SK-N-SH treated with all-trans-retinoic acid at 6 μM for 48 hours (cell line): ENCODE results near the gene SDR42E2.

Experiments used
- ARNTL ChIP-seq: fragments of 450-650 bp; formaldehyde crosslinking; IDR thresholded peaks from 2 replicates; pipeline ENCODE4 v1.5.0; 2020; ENCODE audit warnings: low read depth, mild to moderate bottlenecking, moderate library complexity, borderline replicate concordance
- BACH2 ChIP-seq: fragments of 250-450 bp; sonication (Bioruptor Pico); IDR thresholded peaks from 2 replicates; pipeline ENCODE4 v1.9.0; 2021; ENCODE audit warnings: mild to moderate bottlenecking, borderline replicate concordance
- ISL1 ChIP-seq: fragments of 250-450 bp; sonication (Bioruptor Pico); IDR thresholded peaks from 2 replicates; pipeline ENCODE4 v2.1.2; 2022; ENCODE audit warnings: mild to moderate bottlenecking, moderate library complexity
- OSR1 ChIP-seq: fragments of 250-450 bp; sonication (Bioruptor Pico); IDR thresholded peaks from 2 replicates; pipeline ENCODE4 v1.8.0; 2022; ENCODE audit warnings: moderate library complexity, mild to moderate bottlenecking, inconsistent platforms
- RARB ChIP-seq: fragments of 250-450 bp; sonication (Bioruptor Pico); IDR thresholded peaks from 2 replicates; pipeline ENCODE4 v1.8.0; 2021; ENCODE audit warnings: mild to moderate bottlenecking, moderate library complexity
- TCF4 ChIP-seq: fragments of 250-450 bp; sonication (Bioruptor Pico); IDR thresholded peaks from 2 replicates; pipeline ENCODE4 v1.8.0; 2021; ENCODE audit warnings: mild to moderate bottlenecking, moderate library complexity, borderline replicate concordance
- TOX ChIP-seq: fragments of 250-450 bp; sonication (Bioruptor Pico); IDR thresholded peaks from 2 replicates; pipeline ENCODE4 v1.8.0; 2021; ENCODE audit warnings: mild to moderate bottlenecking, moderate library complexity, borderline replicate concordance
- TSHZ2 ChIP-seq: fragments of 250-450 bp; sonication (Bioruptor Pico); IDR thresholded peaks from 2 replicates; pipeline ENCODE4 v1.5.0; 2020; ENCODE audit warnings: mild to moderate bottlenecking, moderate library complexity
- ZC3H10 ChIP-seq: fragments of 250-450 bp; sonication (Bioruptor Pico); IDR thresholded peaks from 2 replicates; pipeline ENCODE4 v1.5.1; 2021; ENCODE audit warnings: mild to moderate bottlenecking, moderate library complexity
- ZFP3 ChIP-seq: fragments of 250-450 bp; sonication (Bioruptor Pico); IDR thresholded peaks from 2 replicates; pipeline ENCODE4 v1.5.0; 2020; ENCODE audit warnings: mild to moderate bottlenecking, moderate library complexity
- ZNF565 ChIP-seq: fragments of 450-650 bp; formaldehyde crosslinking; conservative IDR thresholded peaks from 2 replicates; pipeline ENCODE4 v1.5.0; 2020; ENCODE audit warnings: low read depth, mild to moderate bottlenecking, moderate library complexity
- ZNF8 ChIP-seq: fragments of 450-650 bp; formaldehyde crosslinking; IDR thresholded peaks from 2 replicates; pipeline ENCODE4 v1.5.0; 2020; ENCODE audit warnings: mild to moderate bottlenecking, moderate library complexity
- TF ChIP-seq, protein P1 (sequence below): fragments of 250-450 bp; sonication (Bioruptor Pico); IDR thresholded peaks from 2 replicates; pipeline ENCODE4 v1.5.1; 2021; ENCODE audit warnings: mild to moderate bottlenecking, moderate library complexity
- TF ChIP-seq, protein P2 (sequence below): fragments of 250-450 bp; sonication (Bioruptor Pico); IDR thresholded peaks from 2 replicates; pipeline ENCODE4 v1.8.0; 2020; ENCODE audit warnings: mild to moderate bottlenecking, moderate library complexity, borderline replicate concordance

GRCh38 chr16:22214889-22215288 is 52.6 kb downstream of the SDR42E2 start:
- TF ChIP-seq ZNF8 = no peak
- TF ChIP-seq, protein P1, sequence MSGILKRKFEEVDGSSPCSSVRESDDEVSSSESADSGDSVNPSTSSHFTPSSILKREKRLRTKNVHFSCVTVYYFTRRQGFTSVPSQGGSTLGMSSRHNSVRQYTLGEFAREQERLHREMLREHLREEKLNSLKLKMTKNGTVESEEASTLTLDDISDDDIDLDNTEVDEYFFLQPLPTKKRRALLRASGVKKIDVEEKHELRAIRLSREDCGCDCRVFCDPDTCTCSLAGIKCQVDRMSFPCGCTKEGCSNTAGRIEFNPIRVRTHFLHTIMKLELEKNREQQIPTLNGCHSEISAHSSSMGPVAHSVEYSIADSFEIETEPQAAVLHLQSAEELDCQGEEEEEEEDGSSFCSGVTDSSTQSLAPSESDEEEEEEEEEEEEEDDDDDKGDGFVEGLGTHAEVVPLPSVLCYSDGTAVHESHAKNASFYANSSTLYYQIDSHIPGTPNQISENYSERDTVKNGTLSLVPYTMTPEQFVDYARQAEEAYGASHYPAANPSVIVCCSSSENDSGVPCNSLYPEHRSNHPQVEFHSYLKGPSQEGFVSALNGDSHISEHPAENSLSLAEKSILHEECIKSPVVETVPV (CRISPR knock-in tag) = no peak
- TF ChIP-seq ARNTL (CRISPR knock-in tag) = no peak
- no peak for TF ChIP-seq ISL1 (CRISPR knock-in tag)
- TF ChIP-seq, protein P2, sequence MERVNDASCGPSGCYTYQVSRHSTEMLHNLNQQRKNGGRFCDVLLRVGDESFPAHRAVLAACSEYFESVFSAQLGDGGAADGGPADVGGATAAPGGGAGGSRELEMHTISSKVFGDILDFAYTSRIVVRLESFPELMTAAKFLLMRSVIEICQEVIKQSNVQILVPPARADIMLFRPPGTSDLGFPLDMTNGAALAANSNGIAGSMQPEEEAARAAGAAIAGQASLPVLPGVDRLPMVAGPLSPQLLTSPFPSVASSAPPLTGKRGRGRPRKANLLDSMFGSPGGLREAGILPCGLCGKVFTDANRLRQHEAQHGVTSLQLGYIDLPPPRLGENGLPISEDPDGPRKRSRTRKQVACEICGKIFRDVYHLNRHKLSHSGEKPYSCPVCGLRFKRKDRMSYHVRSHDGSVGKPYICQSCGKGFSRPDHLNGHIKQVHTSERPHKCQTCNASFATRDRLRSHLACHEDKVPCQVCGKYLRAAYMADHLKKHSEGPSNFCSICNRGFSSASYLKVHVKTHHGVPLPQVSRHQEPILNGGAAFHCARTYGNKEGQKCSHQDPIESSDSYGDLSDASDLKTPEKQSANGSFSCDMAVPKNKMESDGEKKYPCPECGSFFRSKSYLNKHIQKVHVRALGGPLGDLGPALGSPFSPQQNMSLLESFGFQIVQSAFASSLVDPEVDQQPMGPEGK (CRISPR knock-in tag) = no peak
- no peak for TF ChIP-seq RARB
- no peak for TF ChIP-seq TSHZ2 (CRISPR knock-in tag)
- no peak for TF ChIP-seq TOX (CRISPR knock-in tag)
- TF ChIP-seq TCF4 (CRISPR knock-in tag) = no peak
- TF ChIP-seq ZFP3 (CRISPR knock-in tag) = no peak
- TF ChIP-seq OSR1 (CRISPR knock-in tag) = no peak
- no peak for TF ChIP-seq BACH2 (CRISPR knock-in tag)
- no peak for TF ChIP-seq ZNF565 (CRISPR knock-in tag)
- no peak for TF ChIP-seq ZC3H10 (CRISPR knock-in tag)
